WTC11 (cell line): ENCODE results near the gene RAD18.

ENCODE experiments used
- FOXJ3 ChIP-seq: sonication (generic); formaldehyde crosslinking; IDR thresholded peaks from 2 replicates; pipeline ENCODE4 v1.9.0; 2021; ENCODE audit warnings: missing genetic modification reagents, mild to moderate bottlenecking, borderline replicate concordance
- NR1H2 ChIP-seq: sonication (generic); formaldehyde crosslinking; IDR thresholded peaks from 2 replicates; pipeline ENCODE4 v1.9.0; 2021; ENCODE audit warnings: mild to moderate bottlenecking, moderate library complexity, missing genetic modification reagents
- ZNF121 ChIP-seq: sonication (generic); formaldehyde crosslinking; IDR thresholded peaks from 2 replicates; pipeline ENCODE4 v1.8.0; 2023; ENCODE audit warnings: missing genetic modification reagents
- ZNF232 ChIP-seq: sonication (generic); formaldehyde crosslinking; IDR thresholded peaks from 2 replicates; pipeline ENCODE4 v1.8.0; 2022; ENCODE audit warnings: mild to moderate bottlenecking, missing genetic modification reagents
- TF ChIP-seq, protein P1 (sequence below): sonication (generic); formaldehyde crosslinking; IDR thresholded peaks from 2 replicates; pipeline ENCODE4 v1.8.1; 2022; ENCODE audit warnings: mild to moderate bottlenecking, missing genetic modification reagents, moderate library complexity, borderline replicate concordance
- TF ChIP-seq, protein P2 (sequence below): fragments of 200-600 bp; IDR thresholded peaks from 2 replicates; pipeline ENCODE4 v1.8.0; 2022; ENCODE audit warnings: antibody characterized with exemption
- TF ChIP-seq, protein P3 (sequence below): sonication (generic); formaldehyde crosslinking; IDR thresholded peaks from 2 replicates; pipeline ENCODE4 v1.8.1; 2023; ENCODE audit warnings: mild to moderate bottlenecking, missing genetic modification reagents, moderate library complexity
- TF ChIP-seq, protein P4 (sequence below): sonication (generic); formaldehyde crosslinking; IDR thresholded peaks from 2 replicates; pipeline ENCODE4 v1.8.1; 2022; ENCODE audit warnings: low read depth, missing genetic modification reagents, borderline replicate concordance
- TF ChIP-seq, protein P5 (sequence below): sonication (generic); formaldehyde crosslinking; IDR thresholded peaks from 2 replicates; pipeline ENCODE4 v1.8.0; 2022; ENCODE audit warnings: mild to moderate bottlenecking, missing genetic modification reagents
- TF ChIP-seq, protein P6 (sequence below): sonication (generic); formaldehyde crosslinking; conservative IDR thresholded peaks from 2 replicates; pipeline ENCODE4 v1.8.1; 2022; ENCODE audit warnings: mild to moderate bottlenecking, missing genetic modification reagents

DNA sequence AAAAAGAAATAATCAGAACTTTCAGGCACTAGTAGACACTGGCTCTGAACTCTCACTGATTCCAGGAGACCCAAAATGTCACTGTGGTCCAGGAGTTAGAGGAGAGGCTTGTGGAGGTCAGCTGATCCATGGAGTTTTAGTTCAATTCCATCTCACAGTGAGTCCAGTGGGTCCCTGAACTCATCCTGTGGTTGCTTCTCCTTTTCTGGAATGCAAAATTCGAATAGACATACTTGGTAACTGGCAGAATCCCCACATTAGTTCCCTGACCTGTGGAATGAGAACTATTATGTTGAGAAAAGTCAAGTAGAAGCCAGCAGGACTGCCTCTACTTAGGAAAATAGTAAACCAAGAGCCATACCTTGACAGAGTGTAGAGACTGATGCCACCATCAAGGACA, 106.6 kb downstream of the RAD18 start:
- TF ChIP-seq, protein P1, sequence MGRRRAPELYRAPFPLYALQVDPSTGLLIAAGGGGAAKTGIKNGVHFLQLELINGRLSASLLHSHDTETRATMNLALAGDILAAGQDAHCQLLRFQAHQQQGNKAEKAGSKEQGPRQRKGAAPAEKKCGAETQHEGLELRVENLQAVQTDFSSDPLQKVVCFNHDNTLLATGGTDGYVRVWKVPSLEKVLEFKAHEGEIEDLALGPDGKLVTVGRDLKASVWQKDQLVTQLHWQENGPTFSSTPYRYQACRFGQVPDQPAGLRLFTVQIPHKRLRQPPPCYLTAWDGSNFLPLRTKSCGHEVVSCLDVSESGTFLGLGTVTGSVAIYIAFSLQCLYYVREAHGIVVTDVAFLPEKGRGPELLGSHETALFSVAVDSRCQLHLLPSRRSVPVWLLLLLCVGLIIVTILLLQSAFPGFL (CRISPR knock-in tag): no peak
- TF ChIP-seq ZNF121 (CRISPR knock-in tag) (no peak), ZNF232 (CRISPR knock-in tag) (no peak), NR1H2 (CRISPR knock-in tag) (no peak), FOXJ3 (CRISPR knock-in tag) (no peak)
- TF ChIP-seq, protein P2, sequence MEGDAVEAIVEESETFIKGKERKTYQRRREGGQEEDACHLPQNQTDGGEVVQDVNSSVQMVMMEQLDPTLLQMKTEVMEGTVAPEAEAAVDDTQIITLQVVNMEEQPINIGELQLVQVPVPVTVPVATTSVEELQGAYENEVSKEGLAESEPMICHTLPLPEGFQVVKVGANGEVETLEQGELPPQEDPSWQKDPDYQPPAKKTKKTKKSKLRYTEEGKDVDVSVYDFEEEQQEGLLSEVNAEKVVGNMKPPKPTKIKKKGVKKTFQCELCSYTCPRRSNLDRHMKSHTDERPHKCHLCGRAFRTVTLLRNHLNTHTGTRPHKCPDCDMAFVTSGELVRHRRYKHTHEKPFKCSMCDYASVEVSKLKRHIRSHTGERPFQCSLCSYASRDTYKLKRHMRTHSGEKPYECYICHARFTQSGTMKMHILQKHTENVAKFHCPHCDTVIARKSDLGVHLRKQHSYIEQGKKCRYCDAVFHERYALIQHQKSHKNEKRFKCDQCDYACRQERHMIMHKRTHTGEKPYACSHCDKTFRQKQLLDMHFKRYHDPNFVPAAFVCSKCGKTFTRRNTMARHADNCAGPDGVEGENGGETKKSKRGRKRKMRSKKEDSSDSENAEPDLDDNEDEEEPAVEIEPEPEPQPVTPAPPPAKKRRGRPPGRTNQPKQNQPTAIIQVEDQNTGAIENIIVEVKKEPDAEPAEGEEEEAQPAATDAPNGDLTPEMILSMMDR: no peak
- TF ChIP-seq, protein P3, sequence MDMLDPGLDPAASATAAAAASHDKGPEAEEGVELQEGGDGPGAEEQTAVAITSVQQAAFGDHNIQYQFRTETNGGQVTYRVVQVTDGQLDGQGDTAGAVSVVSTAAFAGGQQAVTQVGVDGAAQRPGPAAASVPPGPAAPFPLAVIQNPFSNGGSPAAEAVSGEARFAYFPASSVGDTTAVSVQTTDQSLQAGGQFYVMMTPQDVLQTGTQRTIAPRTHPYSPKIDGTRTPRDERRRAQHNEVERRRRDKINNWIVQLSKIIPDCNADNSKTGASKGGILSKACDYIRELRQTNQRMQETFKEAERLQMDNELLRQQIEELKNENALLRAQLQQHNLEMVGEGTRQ (CRISPR knock-in tag): no peak
- TF ChIP-seq, protein P4, sequence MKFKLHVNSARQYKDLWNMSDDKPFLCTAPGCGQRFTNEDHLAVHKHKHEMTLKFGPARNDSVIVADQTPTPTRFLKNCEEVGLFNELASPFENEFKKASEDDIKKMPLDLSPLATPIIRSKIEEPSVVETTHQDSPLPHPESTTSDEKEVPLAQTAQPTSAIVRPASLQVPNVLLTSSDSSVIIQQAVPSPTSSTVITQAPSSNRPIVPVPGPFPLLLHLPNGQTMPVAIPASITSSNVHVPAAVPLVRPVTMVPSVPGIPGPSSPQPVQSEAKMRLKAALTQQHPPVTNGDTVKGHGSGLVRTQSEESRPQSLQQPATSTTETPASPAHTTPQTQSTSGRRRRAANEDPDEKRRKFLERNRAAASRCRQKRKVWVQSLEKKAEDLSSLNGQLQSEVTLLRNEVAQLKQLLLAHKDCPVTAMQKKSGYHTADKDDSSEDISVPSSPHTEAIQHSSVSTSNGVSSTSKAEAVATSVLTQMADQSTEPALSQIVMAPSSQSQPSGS (CRISPR knock-in tag): no peak
- TF ChIP-seq, protein P5, sequence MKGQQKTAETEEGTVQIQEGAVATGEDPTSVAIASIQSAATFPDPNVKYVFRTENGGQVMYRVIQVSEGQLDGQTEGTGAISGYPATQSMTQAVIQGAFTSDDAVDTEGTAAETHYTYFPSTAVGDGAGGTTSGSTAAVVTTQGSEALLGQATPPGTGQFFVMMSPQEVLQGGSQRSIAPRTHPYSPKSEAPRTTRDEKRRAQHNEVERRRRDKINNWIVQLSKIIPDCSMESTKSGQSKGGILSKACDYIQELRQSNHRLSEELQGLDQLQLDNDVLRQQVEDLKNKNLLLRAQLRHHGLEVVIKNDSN (CRISPR knock-in tag): no peak
- TF ChIP-seq, protein P6, sequence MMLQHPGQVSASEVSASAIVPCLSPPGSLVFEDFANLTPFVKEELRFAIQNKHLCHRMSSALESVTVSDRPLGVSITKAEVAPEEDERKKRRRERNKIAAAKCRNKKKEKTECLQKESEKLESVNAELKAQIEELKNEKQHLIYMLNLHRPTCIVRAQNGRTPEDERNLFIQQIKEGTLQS (CRISPR knock-in tag): no peak
